ENCODE measurements around the gene FAM186B. TPM values are rescaled to one million over a fixed set of nuclear protein-coding genes. Genes with fewer than 3 reads are reported as not detected.
"Not testable (repeated sequence)": the region's sequence is repeated elsewhere in the genome, so short reads cannot be mapped to it uniquely, and the experiment has no call there.

The FAM186B gene
- total and polyA plus RNA-seq, 10 donors, result 0.08 to 0.67 (median 0.33) TPM; not detected in 4

- TF ChIP-seq POLR2A (IDR thresholded peaks at IDR 0.05) (no peak), CTCF (IDR thresholded peaks at IDR 0.05 in 8 of 11, conservative IDR thresholded peaks at IDR 0.05 in 3 of 11) (no peak), POLR2AphosphoS5 (IDR thresholded peaks at IDR 0.05) (no peak)
These were observed 6.8 kb upstream of the FAM186B start for GRCh38 chr12:49612210-49612609.

DNA sequence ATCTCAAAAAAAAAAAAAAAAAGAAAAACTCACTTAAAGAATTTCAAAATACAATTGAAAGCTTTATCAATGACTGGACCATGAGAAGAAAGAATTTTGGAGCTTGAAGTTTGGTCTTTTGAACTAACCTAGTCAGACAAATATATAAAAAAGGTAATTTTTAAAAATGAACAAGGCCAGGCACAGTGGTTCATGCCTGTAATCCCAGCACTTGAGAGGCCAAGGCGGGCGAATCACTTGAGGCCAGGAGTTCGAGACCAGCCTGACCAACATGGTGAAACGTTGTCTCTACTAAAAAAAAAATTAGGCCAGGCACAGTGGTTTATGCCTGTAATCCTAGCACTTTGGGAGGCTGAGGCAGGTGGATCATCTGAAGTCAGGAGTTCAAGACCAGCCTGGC is 5.3 kb upstream of the FAM186B start:
- H3K4me3 ChIP-seq; intact Hi-C loops (cut with DNase I; ENCODE audit: low total_unique reads); DNase-seq; H3K27ac ChIP-seq; H3K36me3 ChIP-seq; H3K4me1 ChIP-seq: not testable (repeated sequence)
- WGBS, 5 donors, result 93 to 96% (median 96%) methylated on average over 4 of the region's 4 CpGs
- Histone ChIP-seq H3K9me3 (peaks cover 0 to 18% (median 11%) of the 10 kb centered on the region in 8 donors), H3K27me3 (replicated peaks in 1 of 7) (peaks cover 0 to 27% (median 0%) of the 10 kb centered on the region in 7 donors)

More at GRCh38 chr12:49612210-49612609, 6.8 kb upstream of the FAM186B start:
- H3K27me3 ChIP-seq (replicated peaks in 1 of 7), result peaks cover 0 to 30% (median 0%) of the 10 kb centered on the region in 7 donors
- H3K9me3 ChIP-seq, result peaks cover 0 to 18% (median 11%) of the 10 kb centered on the region in 8 donors
- H3K4me1 ChIP-seq, result no peaks in the 10 kb centered on the region
- no peak overlapping the region for H3K27ac ChIP-seq
- no peak for DNase-seq
- H3K4me3 ChIP-seq, result no peak overlapping the region
- no peaks in the 10 kb centered on the region for H3K36me3 ChIP-seq
- intact Hi-C loops (cut with DNase I; ENCODE audit: low total_unique reads), result no loop called here

GRCh38 chr12:49609875-49610154 is 4.4 kb upstream of the FAM186B start:
- Histone ChIP-seq H3K4me1 (no peaks in the 10 kb centered on the region), H3K36me3 (no peaks in the 10 kb centered on the region), H3K9me3 (peaks cover 0 to 14% (median 11%) of the 10 kb centered on the region in 8 donors), H3K27me3 (replicated peaks in 1 of 7) (peaks cover 0 to 21% (median 0%) of the 10 kb centered on the region in 7 donors), H3K27ac (no peak overlapping the region), H3K4me3 (no peak overlapping the region)
- no peak for DNase-seq
- WGBS, 5 donors, result 78 to 89% (median 81%) methylated on average over 1 of the region's 1 CpG
- intact Hi-C loops (cut with DNase I; ENCODE audit: low total_unique reads), result no loop called here
- TF ChIP-seq POLR2A (IDR thresholded peaks at IDR 0.05) (no peak), POLR2AphosphoS5 (IDR thresholded peaks at IDR 0.05) (no peak), CTCF (IDR thresholded peaks at IDR 0.05 in 8 of 11, conservative IDR thresholded peaks at IDR 0.05 in 3 of 11) (no peak)

DNA sequence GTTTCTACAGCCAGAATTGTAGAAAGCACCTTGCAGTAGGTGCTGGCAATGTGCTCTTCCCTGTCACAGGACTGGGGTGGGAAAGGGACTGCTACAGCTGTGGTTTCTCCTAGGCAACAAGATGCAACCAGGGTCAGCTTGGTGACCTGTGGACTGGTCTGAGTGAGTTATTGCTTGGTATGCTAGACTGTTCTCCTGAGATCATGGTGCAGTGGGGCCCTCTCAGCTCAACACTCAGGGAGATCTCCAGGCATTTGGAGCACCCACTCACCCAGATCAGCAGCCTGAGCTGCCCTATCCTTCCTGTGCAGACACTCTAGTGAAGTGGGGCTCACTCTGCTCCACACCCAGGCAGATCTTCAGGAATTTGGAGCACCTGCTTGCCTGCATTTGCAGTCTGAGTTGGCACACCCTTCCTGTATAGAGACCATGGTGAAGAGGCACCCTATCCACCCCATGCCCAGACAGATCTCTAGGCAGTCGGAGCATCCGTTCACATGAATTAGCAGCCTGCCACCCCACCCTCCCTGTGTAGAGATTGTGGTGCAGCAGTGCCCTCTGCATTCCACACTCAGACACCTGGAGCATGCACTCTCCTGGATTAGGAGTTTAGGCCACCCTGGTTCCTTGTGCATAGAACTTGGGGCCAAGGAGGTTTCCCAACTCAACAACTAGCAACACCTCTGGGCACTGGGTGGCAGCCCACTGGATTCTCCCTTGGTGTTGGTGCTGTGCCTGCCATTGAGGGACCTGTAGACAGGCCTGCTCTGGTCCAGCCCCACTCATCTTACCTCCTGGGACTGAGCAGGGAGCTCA is 3.8 kb upstream of the FAM186B start:
- Histone ChIP-seq H3K27me3 (replicated peaks in 1 of 7) (peaks cover 0 to 16% (median 0%) of the 10 kb centered on the region in 7 donors), H3K36me3 (no peaks in the 10 kb centered on the region), H3K4me1 (no peaks in the 10 kb centered on the region), H3K4me3 (no peak overlapping the region), H3K9me3 (peaks cover 0 to 14% (median 11%) of the 10 kb centered on the region in 8 donors), H3K27ac (no peak overlapping the region)
- TF ChIP-seq CTCF (IDR thresholded peaks at IDR 0.05 in 8 of 11, conservative IDR thresholded peaks at IDR 0.05 in 3 of 11), result no peak
- no peak for TF ChIP-seq POLR2AphosphoS5 (IDR thresholded peaks at IDR 0.05)
- no peak for TF ChIP-seq POLR2A (IDR thresholded peaks at IDR 0.05)
- intact Hi-C loops (cut with DNase I; ENCODE audit: low total_unique reads), result no loop called here
- no peak for DNase-seq
- WGBS, 5 donors, result 96 to 100% (median 99%) methylated on average over 2 of the region's 2 CpGs
